ENCODE data around the gene ACSBG1. TPM values are rescaled to one million over a fixed set of nuclear protein-coding genes. Genes with fewer than 3 reads are reported as not detected.

ACSBG1 gene
- total RNA-seq = under 1 TPM; 0.45 to 0.58 TPM
- long read RNA-seq, full-length matches to known transcripts = 1 of 1 reads
- long read RNA-seq, partial matches to known transcripts = 0 of 1 reads
- long read RNA-seq, other reads (novel, unspliced or antisense) = 0 of 1 reads

GRCh38 chr15:78234515-78235040 lies at the start of gene ACSBG1:
Gene ACSBG1 (minus strand): TSS chr15:78234565. CDS start chr15:78234501, 64 bp downstream.
- DNase-seq (no peak), ATAC-seq (no peak)
- intact Hi-C loops (cut with DNase I, micrococcal nuclease) = loop anchor here in 1 of 2 donors (10.0 kb wide), 1 partner anchor 270 kb away; no protein-coding TSS in a partner anchor

GRCh38 chr15:78282324-78282723 lies 48.0 kb upstream of the ACSBG1 start:
- ATAC-seq (no peak), DNase-seq (no peak)
- intact Hi-C loops (cut with DNase I, micrococcal nuclease) = no loop called here

GRCh38 chr15:78280319-78281072 lies 46.1 kb upstream of the ACSBG1 start:
- DNase-seq = no peak
- intact Hi-C loops (cut with DNase I, micrococcal nuclease) = no loop called here
- ATAC-seq = no peak

- ATAC-seq (no peak), DNase-seq (no peak)
- intact Hi-C loops (cut with DNase I, micrococcal nuclease) = no loop called here
Observed at GRCh38 chr15:78276064-78276943, 41.9 kb upstream of the ACSBG1 start.

- DNase-seq = no peak
Observed at GRCh38 chr15:78274994-78275393, 40.6 kb upstream of the ACSBG1 start.

GRCh38 chr15:78272776-78273175 lies 38.4 kb upstream of the ACSBG1 start:
- no peak for ATAC-seq

More at GRCh38 chr15:78274994-78275393, 40.6 kb upstream of the ACSBG1 start:
- intact Hi-C loops (cut with DNase I, micrococcal nuclease) = no loop called here
- no peak for ATAC-seq

GRCh38 chr15:78272316-78272715 lies 38.0 kb upstream of the ACSBG1 start:
- ATAC-seq (no peak), DNase-seq (no peak)
- intact Hi-C loops (cut with DNase I, micrococcal nuclease) = no loop called here

More at GRCh38 chr15:78272776-78273175, 38.4 kb upstream of the ACSBG1 start:
- no peak for DNase-seq
- intact Hi-C loops (cut with DNase I, micrococcal nuclease) = no loop called here

GRCh38 chr15:78266806-78267205 lies 32.4 kb upstream of the ACSBG1 start:
- DNase-seq (no peak), ATAC-seq (no peak)
- intact Hi-C loops (cut with DNase I, micrococcal nuclease) = no loop called here

GRCh38 chr15:78266229-78266628 lies 31.9 kb upstream of the ACSBG1 start:
- DNase-seq (no peak), ATAC-seq (no peak)
- intact Hi-C loops (cut with DNase I, micrococcal nuclease) = no loop called here

- intact Hi-C loops (cut with DNase I, micrococcal nuclease) = no loop called here
- DNase-seq = no peak
- no peak for ATAC-seq
Observed at GRCh38 chr15:78265752-78266224, 31.4 kb upstream of the ACSBG1 start.

GRCh38 chr15:78265137-78265460 lies 30.7 kb upstream of the ACSBG1 start:
- no peak for ATAC-seq
- intact Hi-C loops (cut with DNase I, micrococcal nuclease) = no loop called here
- DNase-seq = no peak

- intact Hi-C loops (cut with DNase I, micrococcal nuclease) = no loop called here
- ATAC-seq (peak; percentile 63), DNase-seq (peak; percentile 59 to 72)
Observed at GRCh38 chr15:78264304-78265136, 30.2 kb upstream of the ACSBG1 start, which contains the start of gene DNAJA4. Gene DNAJA4 (plus strand): TSS chr15:78264562. CDS start chr15:78264764, 202 bp downstream.

- DNase-seq (peak; percentile 74 to 81), ATAC-seq (peak; percentile 91)
- intact Hi-C loops (cut with DNase I, micrococcal nuclease) = no loop called here
Observed at GRCh38 chr15:78263907-78264303, 29.5 kb upstream of the ACSBG1 start.

GRCh38 chr15:78263351-78263781 lies 29.0 kb upstream of the ACSBG1 start:
- peak in 1 of 2 donors; percentile 15 for DNase-seq
- intact Hi-C loops (cut with DNase I, micrococcal nuclease) = no loop called here
- no peak for ATAC-seq

GRCh38 chr15:78261062-78261461 lies 26.7 kb upstream of the ACSBG1 start:
- intact Hi-C loops (cut with DNase I, micrococcal nuclease) = no loop called here
- ATAC-seq (no peak), DNase-seq (no peak)

GRCh38 chr15:78260489-78260888 lies 26.1 kb upstream of the ACSBG1 start:
- DNase-seq = no peak
- ATAC-seq = no peak
- intact Hi-C loops (cut with DNase I, micrococcal nuclease) = no loop called here

- ATAC-seq (no peak), DNase-seq (no peak)
- intact Hi-C loops (cut with DNase I, micrococcal nuclease) = no loop called here
Observed at GRCh38 chr15:78259232-78259631, 24.9 kb upstream of the ACSBG1 start.

- intact Hi-C loops (cut with DNase I, micrococcal nuclease) = no loop called here
- ATAC-seq (no peak), DNase-seq (no peak)
Observed at GRCh38 chr15:78257681-78258080, 23.3 kb upstream of the ACSBG1 start.
